ENCODE results near the gene HOXA10. TPM values are rescaled to one million over a fixed set of nuclear protein-coding genes. Genes with fewer than 3 reads are reported as not detected.
A peak's percentile ranks its signal among the peaks of the same experiment; 100 is the strongest.

HOXA10 gene
- polyA plus RNA-seq, 3 donors, result 0.09 to 3.2 (median 0.33) TPM

GRCh38 chr7:27174874-27175625 is 930 bp upstream of the HOXA10 start:
- H3K27ac ChIP-seq (ENCODE audit: low read depth in 1 of 2, low read length in 2 of 2), result no peak overlapping the region
- H3K4me1 Mint-ChIP-seq, result peaks cover 35% of the 10 kb centered on the region
- H3K4me2 ChIP-seq (replicated peaks; ENCODE audit: extremely low read depth, low read length, poor library complexity, severe bottlenecking), result no peak overlapping the region
- peaks cover 55 to 98% of the 10 kb centered on the region in 2 donors for H3K27me3 ChIP-seq (ENCODE audit: control insufficient read depth in 2 of 2, insufficient read depth in 2 of 2, low read length in 2 of 2)
- H3K27ac Mint-ChIP-seq, result no peak overlapping the region
- H2AFZ ChIP-seq (ENCODE audit: insufficient read depth, low read depth, low read length, poor library complexity, severe bottlenecking), result no peak overlapping the region
- H3K79me2 ChIP-seq (ENCODE audit: insufficient read depth, low read length), result no peaks in the 10 kb centered on the region
- intact Hi-C loops (cut with micrococcal nuclease), result loop anchor here in 1 of 2 donors (5.0 kb wide), 1 partner anchor 1313 kb away; no protein-coding TSS in a partner anchor
- DNase-seq, result no peak
- 87% methylated on average over 5 of the region's 12 CpGs for WGBS (ENCODE audit: insufficient coverage)
- TF ChIP-seq CTCF (IDR thresholded peaks at IDR 0.05), result no peak
- H3K4me3 ChIP-seq (replicated peaks in 1 of 3; ENCODE audit: low read depth in 2 of 3, low read length in 3 of 3), result peak overlapping the region in 1 of 3 experiments; percentile 76
- peaks cover 85 to 94% (median 90%) of the 10 kb centered on the region in 3 donors for H3K27me3 Mint-ChIP-seq (ENCODE audit: low read depth in 3 of 3)
- peaks cover 33 to 50% of the 10 kb centered on the region in 2 donors for H3K4me1 ChIP-seq (ENCODE audit: control insufficient read depth in 1 of 2, insufficient read depth in 2 of 2, low read length in 2 of 2)
- peaks cover 5% of the 10 kb centered on the region for H4K20me1 ChIP-seq (ENCODE audit: insufficient read depth, low read length)
- peaks cover 0 to 35% (median 11%) of the 10 kb centered on the region in 7 donors for H3K9me3 Mint-ChIP-seq
- peaks cover 14 to 30% of the 10 kb centered on the region in 2 donors for H3K9me3 ChIP-seq (replicated peaks in 1 of 2; ENCODE audit: control insufficient read depth in 1 of 2, insufficient read depth in 1 of 2, low read length in 2 of 2)
- peaks cover 10 to 28% of the 10 kb centered on the region in 2 donors for H3K36me3 Mint-ChIP-seq
- peak overlapping the region in 1 of 2 donors; percentile 87 for H3K4me3 Mint-ChIP-seq
- no peaks in the 10 kb centered on the region for H3K36me3 ChIP-seq (replicated peaks in 1 of 2; ENCODE audit: control insufficient read depth in 1 of 2, insufficient read depth in 2 of 2, low read length in 2 of 2)
- no peak overlapping the region for H3K9ac ChIP-seq (ENCODE audit: insufficient read depth, low read length, poor library complexity, severe bottlenecking)

GRCh38 chr7:27173511-27173955 is 587 bp downstream of the HOXA10 start:
- no peak overlapping the region for H3K27ac ChIP-seq (ENCODE audit: low read depth in 1 of 2, low read length in 2 of 2)
- H3K9me3 ChIP-seq (replicated peaks in 1 of 2; ENCODE audit: control insufficient read depth in 1 of 2, insufficient read depth in 1 of 2, low read length in 2 of 2), result peaks cover 11 to 30% of the 10 kb centered on the region in 2 donors
- H4K20me1 ChIP-seq (ENCODE audit: insufficient read depth, low read length), result peaks cover 9% of the 10 kb centered on the region
- no peaks in the 10 kb centered on the region for H3K79me2 ChIP-seq (ENCODE audit: insufficient read depth, low read length)
- WGBS (ENCODE audit: insufficient coverage), result under 1% methylated on average over 59 of the region's 59 CpGs
- H3K4me2 ChIP-seq (replicated peaks; ENCODE audit: extremely low read depth, low read length, poor library complexity, severe bottlenecking), result peak overlapping the region; percentile 92
- peak overlapping the region; percentile 23 to 76 (median 39) for H3K4me3 ChIP-seq (replicated peaks in 1 of 3; ENCODE audit: low read depth in 2 of 3, low read length in 3 of 3)
- H3K27ac Mint-ChIP-seq, result no peak overlapping the region
- intact Hi-C loops (cut with micrococcal nuclease), result loop anchor here in 1 of 2 donors (1.0 to 5.0 kb wide), 2 partner anchors 11 to 1311 kb away; no protein-coding TSS in a partner anchor
- H3K27me3 ChIP-seq (ENCODE audit: control insufficient read depth in 2 of 2, insufficient read depth in 2 of 2, low read length in 2 of 2), result peaks cover 60 to 98% of the 10 kb centered on the region in 2 donors
- peaks cover 36% of the 10 kb centered on the region for H3K4me1 Mint-ChIP-seq
- peak; percentile 66 to 75 (median 73) for DNase-seq
- no peak for TF ChIP-seq CTCF (IDR thresholded peaks at IDR 0.05)
- peaks cover 39 to 57% of the 10 kb centered on the region in 2 donors for H3K4me1 ChIP-seq (ENCODE audit: control insufficient read depth in 1 of 2, insufficient read depth in 2 of 2, low read length in 2 of 2)
- H2AFZ ChIP-seq (ENCODE audit: insufficient read depth, low read depth, low read length, poor library complexity, severe bottlenecking), result peak overlapping the region; percentile 88
- H3K9me3 Mint-ChIP-seq, result peaks cover 2 to 36% (median 16%) of the 10 kb centered on the region in 7 donors
- no peaks in the 10 kb centered on the region for H3K36me3 ChIP-seq (replicated peaks in 1 of 2; ENCODE audit: control insufficient read depth in 1 of 2, insufficient read depth in 2 of 2, low read length in 2 of 2)
- peaks cover 15 to 23% of the 10 kb centered on the region in 2 donors for H3K36me3 Mint-ChIP-seq
- H3K27me3 Mint-ChIP-seq (ENCODE audit: low read depth in 3 of 3), result peaks cover 85 to 96% (median 91%) of the 10 kb centered on the region in 3 donors
- peak overlapping the region; percentile 58 to 81 for H3K4me3 Mint-ChIP-seq
- H3K9ac ChIP-seq (ENCODE audit: insufficient read depth, low read length, poor library complexity, severe bottlenecking), result peak overlapping the region; percentile 45

Data from CD14-positive monocyte (primary cell).